Medulla oblongata (tissue), 1 donor: ENCODE measurements around the gene SYNM.
A peak's percentile ranks its signal among the peaks of the same experiment; 100 is the strongest.

Source experiments
- DNase-seq: peaks from one replicate; pipeline ENCODE4 v3.0.0-alpha.2; 2015; ENCODE audit errors: extremely low spot score

Gene SYNM

GRCh38 chr15:99122831-99123712 is 18.2 kb downstream of the SYNM start:
- DNase-seq: no peak

GRCh38 chr15:99123713-99124451 is 19.0 kb downstream of the SYNM start:
- DNase-seq: peak; percentile 95

GRCh38 chr15:99124641-99125040 is 19.8 kb downstream of the SYNM start:
- no peak for DNase-seq

DNA sequence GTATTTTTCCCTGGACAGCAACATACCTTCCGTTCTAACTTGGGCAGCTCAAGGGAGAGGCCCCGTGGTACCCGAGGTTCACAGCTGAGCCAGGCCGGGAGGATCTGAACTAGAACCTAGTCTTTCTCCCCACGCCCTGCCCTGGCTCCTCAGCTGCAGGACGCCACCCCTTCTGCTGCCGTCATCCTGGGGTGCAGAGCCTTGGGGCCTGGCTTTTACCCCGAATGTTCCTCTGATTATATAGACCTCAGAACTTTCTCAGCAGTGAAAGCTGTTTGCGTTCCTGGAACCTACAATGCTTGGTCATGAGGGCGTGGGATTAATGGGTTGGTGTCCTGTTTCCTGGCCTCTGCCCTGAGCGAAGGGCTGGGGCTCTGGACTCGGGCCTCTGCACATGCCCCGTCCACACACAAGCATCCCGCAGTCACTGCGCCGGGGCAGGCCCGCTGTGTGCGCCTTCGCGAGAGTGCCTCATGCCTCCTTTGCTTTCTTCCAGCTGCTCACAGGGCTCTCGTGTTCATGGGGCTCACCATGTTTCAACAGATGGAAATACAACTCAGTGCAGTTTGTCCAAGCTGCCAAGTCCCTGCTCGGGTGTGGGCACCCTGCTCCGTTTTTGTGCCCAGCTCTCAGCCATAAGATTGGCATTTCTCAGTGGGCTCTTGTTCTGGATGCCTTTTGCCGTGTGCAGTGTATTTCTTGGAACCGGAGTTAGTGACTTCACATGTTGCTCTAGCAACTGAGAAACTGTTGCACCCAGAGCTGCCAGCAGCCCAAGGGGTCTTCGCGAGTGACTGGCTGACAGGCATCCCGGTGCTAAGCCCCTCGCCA is 20.4 kb downstream of the SYNM start:
- no peak for DNase-seq

DNA sequence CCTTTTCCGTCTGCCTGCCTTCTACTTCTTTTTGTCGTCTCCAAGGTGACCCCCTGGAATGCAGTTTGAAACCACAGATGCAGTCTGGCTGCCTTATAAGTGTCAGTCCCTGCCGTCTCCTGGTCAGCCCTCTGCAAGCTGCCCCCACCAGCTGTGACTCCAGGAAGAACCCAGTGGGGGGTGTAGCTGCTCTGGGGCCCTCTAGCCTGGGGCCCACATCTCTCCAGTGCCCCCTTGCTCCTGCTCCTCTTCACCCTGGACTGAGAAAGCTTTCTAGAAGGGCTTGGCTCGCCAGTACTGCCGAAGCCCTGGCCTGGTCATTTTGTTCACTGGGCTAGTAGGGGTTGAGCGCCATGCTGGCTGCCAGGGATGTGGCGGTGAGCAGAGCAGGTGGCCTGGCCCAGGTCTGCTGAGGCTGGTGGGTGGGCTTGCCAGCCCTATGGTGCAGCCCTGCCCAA is 21.3 kb downstream of the SYNM start:
- no peak for DNase-seq

GRCh38 chr15:99126930-99127329 is 22.1 kb downstream of the SYNM start:
- DNase-seq: no peak

DNA sequence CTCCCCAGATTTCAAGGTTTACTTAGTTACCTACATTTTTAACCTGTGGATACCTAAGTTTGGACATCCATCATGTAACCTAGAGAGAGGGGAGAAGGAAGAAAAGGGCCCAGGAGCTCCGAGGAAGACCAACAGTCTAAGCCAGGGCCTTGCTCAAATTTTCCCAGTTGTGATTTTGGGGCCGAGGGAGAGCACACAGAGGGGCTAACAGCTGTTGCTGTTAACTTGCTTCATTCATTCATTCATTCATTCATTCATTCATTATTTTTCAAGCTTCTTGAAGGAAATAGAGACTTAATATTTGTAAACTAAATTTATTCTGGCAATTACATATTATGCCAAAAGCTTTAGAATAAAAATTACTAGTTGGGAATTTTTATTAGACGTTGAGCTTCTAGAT is 22.9 kb downstream of the SYNM start:
- DNase-seq: no peak

GRCh38 chr15:99128411-99128810 is 23.5 kb downstream of the SYNM start:
- DNase-seq: no peak

DNA sequence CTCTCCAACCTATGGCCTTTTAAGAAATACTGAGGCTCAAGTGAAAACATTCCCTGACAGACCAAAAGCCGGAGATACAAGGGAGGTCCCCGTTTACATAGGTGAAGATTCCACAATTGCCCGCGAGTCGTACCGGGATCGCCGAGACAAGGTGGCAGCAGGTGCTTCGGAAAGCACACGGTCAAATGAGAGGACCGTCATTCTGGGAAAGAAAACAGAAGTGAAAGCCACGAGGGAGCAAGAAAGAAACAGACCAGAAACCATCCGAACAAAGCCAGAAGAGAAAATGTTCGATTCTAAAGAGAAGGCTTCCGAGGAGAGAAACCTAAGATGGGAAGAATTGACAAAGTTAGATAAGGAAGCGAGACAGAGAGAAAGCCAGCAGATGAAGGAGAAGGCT is 24.8 kb downstream of the SYNM start:
- DNase-seq: no peak

DNA sequence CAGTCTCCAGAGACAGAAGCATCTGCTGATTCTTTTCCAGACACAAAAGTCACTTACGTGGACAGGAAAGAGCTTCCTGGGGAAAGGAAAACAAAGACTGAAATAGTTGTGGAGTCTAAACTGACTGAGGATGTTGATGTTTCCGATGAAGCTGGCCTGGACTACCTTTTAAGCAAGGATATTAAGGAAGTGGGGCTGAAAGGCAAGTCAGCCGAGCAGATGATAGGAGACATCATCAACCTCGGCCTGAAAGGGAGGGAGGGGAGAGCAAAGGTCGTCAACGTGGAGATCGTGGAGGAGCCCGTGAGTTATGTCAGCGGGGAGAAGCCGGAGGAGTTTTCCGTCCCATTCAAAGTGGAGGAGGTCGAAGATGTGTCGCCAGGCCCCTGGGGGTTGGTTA is 25.4 kb downstream of the SYNM start:
- DNase-seq: no peak

GRCh38 chr15:99130765-99131440 is 26.0 kb downstream of the SYNM start:
- no peak for DNase-seq

DNA sequence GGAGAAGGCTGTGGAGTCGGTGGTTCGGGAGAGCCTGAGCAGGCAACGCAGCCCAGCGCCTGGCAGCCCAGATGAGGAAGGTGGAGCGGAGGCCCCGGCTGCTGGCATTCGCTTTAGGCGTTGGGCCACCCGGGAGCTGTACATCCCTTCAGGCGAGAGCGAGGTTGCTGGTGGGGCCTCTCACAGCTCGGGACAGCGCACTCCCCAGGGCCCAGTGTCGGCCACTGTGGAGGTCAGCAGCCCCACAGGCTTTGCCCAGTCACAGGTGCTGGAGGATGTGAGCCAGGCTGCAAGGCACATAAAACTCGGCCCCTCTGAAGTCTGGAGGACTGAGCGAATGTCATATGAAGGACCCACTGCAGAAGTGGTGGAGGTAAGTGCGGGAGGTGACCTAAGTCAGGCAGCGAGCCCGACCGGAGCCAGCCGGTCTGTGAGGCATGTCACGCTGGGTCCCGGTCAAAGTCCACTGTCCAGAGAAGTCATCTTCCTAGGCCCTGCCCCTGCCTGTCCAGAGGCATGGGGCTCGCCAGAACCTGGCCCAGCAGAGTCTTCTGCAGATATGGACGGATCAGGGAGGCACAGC is 26.7 kb downstream of the SYNM start:
- no peak for DNase-seq

DNA sequence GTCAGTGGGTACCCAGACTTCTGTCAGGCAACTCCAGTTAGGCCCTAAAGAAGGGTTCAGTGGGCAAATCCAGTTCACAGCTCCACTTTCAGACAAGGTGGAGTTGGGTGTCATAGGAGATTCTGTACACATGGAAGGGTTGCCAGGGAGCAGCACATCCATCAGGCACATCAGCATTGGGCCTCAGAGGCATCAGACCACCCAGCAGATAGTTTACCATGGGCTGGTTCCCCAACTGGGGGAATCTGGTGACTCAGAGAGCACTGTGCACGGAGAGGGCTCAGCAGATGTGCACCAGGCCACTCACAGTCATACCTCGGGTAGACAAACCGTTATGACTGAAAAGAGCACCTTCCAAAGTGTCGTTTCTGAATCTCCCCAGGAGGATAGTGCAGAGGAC is 27.2 kb downstream of the SYNM start:
- no peak for DNase-seq

DNA sequence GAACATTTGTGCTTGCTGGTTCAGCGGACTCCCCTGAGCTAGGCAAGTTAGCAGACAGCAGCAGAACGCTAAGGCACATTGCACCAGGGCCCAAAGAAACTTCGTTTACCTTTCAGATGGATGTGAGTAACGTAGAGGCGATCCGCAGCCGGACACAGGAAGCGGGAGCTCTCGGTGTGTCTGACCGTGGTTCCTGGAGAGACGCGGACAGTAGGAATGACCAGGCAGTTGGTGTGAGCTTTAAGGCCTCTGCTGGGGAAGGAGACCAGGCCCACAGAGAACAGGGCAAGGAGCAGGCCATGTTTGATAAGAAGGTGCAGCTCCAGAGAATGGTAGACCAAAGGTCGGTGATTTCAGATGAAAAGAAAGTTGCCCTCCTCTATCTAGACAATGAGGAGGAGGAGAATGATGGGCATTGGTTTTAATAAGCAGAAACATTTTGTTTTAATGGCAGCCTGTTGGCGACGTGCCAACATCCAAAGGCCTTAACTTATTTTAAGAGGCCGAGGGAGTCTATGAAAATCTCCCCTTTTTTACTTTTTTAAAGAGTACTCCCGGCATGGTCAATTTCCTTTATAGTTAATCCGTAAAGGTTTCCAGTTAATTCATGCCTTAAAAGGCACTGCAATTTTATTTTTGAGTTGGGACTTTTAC is 27.9 kb downstream of the SYNM start:
- no peak for DNase-seq

DNA sequence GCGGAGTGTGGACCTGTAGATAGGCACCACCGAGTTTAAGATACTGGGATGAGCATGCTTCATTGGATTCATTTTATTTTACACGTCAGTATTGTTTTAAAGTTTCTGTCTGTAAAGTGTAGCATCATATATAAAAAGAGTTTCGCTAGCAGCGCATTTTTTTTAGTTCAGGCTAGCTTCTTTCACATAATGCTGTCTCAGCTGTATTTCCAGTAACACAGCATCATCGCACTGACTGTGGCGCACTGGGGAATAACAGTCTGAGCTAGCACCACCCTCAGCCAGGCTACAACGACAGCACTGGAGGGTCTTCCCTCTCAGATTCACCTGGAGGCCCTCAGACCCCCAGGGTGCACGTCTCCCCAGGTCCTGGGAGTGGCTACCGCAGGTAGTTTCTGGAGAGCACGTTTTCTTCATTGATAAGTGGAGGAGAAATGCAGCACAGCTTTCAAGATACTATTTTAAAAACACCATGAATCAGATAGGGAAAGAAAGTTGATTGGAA is 29.5 kb downstream of the SYNM start:
- no peak for DNase-seq

DNA sequence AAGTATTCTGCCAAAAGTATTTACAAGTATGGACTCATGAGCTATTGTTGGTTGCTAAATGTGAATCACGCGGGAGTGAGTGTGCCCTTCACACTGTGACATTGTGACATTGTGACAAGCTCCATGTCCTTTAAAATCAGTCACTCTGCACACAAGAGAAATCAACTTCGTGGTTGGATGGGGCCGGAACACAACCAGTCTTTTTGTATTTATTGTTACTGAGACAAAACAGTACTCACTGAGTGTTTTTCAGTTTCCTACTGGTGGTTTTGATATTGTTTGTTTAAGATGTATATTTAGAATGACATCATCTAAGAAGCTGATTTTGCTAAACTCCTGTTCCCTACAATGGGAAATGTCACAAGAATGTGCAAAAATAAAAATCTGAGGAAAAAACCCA is 30.3 kb downstream of the SYNM start:
- peak; percentile 51 for DNase-seq

GRCh38 chr15:99137111-99137546 is 32.2 kb downstream of the SYNM start:
- no peak for DNase-seq

GRCh38 chr15:99137877-99138276 is 33.0 kb downstream of the SYNM start:
- no peak for DNase-seq

DNA sequence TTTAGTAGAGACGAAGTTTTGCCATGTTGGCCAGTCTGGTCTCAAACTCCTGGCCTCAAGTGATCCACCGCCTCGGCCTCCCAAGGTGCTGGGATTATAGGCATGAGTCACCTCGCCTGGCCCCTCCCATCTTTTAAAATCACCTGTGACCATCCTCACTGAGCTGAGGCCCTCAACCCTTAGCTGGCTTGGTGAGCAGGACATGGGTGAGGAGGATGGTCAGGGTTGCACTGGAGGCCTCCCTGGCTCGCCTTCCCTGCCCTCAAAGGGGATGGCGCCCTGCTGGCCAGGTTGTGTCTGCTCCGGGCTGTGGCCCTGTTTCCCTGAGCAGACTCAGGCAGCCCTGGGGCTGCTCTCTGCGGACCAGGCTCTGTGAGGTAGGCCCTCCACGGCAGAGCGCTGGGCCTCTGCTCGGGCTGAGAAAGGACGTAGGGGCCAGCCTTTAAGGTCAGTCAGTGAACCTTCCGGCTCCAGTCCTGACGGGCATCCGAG is 33.7 kb downstream of the SYNM start:
- no peak for DNase-seq

DNA sequence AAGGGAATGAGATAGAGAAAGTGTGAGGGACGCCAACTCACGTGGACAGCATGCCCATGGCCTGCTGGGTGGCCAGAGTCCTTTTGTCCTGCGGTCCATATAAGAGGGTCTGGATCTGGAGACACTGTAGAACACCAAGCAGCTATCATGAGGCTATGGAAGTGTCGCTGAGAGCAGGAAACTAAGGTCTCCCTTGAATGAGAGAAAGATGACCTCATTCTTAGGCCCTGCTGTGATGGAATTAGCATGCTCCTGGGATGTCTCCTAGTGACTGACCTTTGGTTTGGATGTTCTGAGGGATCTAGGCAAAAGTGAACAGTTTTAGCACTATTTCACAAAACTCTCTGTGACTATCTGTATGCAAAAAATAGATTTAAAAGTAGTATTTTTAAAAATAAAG is 34.4 kb downstream of the SYNM start:
- no peak for DNase-seq
